B cell (primary cell): ENCODE measurements around the gene KCNH8. TPM values are rescaled to one million over a fixed set of nuclear protein-coding genes. Genes with fewer than 3 reads are reported as not detected.

ENCODE experiments used
- ATAC-seq: fragments of 200-7000 bp; cut with Tn5 transposase; one replicate; pipeline ENCODE4 v1.10.0; 2021; ENCODE audit warnings: low read depth, mild to moderate bottlenecking, moderate number of reproducible peaks, moderate library complexity
- CTCF ChIA-PET: fragments of 350-600 bp; sonication (Branson Sonifier 250); formaldehyde crosslinking; loops from one replicate; lab custom pipeline; 2021; ENCODE audit warnings: antibody characterized with exemption, inconsistent platforms; lab: Charles Lee
- POLR2A ChIA-PET: fragments of 350-600 bp; sonication (Branson Sonifier 250); formaldehyde crosslinking; loops from one replicate; lab custom pipeline; 2021; ENCODE audit warnings: antibody characterized with exemption; lab: Charles Lee
- DNase-seq: peaks from one replicate; pipeline ENCODE4 v3.0.0; 2013
- H2AFZ ChIP-seq: 2 replicates; pipeline ENCODE4 v1.6.1; 2012; ENCODE audit warnings: mild to moderate bottlenecking, low read depth, low read length; ENCODE audit not compliant: insufficient read depth, poor library complexity, severe bottlenecking
- H3K27ac ChIP-seq, 2 donors: 1 replicate in 1 of 2; 2 replicates in 1 of 2; pipeline ENCODE4 v1.5.1; 2012 to 2013; ENCODE audit warnings: low read length in 2 of 2, mild to moderate bottlenecking in 2 of 2, moderate library complexity in 1 of 2
- H3K27me3 ChIP-seq, 4 experiments: fragments of 200-600 bp in 1 of 4; sonication (generic) in 1 of 4; replicated peaks in 1 of 4; 1 replicate in 2 of 4; 2 replicates in 2 of 4; pipeline versions ENCODE4 v1.6.1 to v1.7.0; 2013 to 2016; ENCODE audit warnings: low read length in 3 of 4, mild to moderate bottlenecking in 2 of 4, mixed read lengths in 1 of 4, moderate library complexity in 1 of 4; ENCODE audit not compliant: insufficient read depth in 4 of 4, control insufficient read depth in 3 of 4; ENCODE audit errors: control extremely low read depth in 1 of 4
- H3K36me3 ChIP-seq, 2 experiments: replicated peaks in 1 of 2; 1 replicate in 1 of 2; 2 replicates in 1 of 2; pipeline versions ENCODE4 v1.6.1 to v1.7.1; 2013; ENCODE audit warnings: low read length in 1 of 2; ENCODE audit not compliant: insufficient read depth in 2 of 2, control insufficient read depth in 1 of 2; ENCODE audit errors: control extremely low read depth in 1 of 2, extremely low read depth in 1 of 2
- H3K4me1 ChIP-seq, 2 donors: fragments of 200-600 bp in 1 of 2; sonication (generic) in 1 of 2; 1 replicate in 1 of 2; 2 replicates in 1 of 2; pipeline versions ENCODE4 v1.5.1 to v1.6.1; 2013 to 2017; ENCODE audit warnings: low read length in 2 of 2; ENCODE audit not compliant: control insufficient read depth in 2 of 2, insufficient read depth in 2 of 2
- H3K4me2 ChIP-seq: replicated peaks from 2 replicates; pipeline ENCODE3; 2012; ENCODE audit warnings: mild to moderate bottlenecking, low read depth, low read length; ENCODE audit not compliant: poor library complexity, severe bottlenecking
- H3K4me3 ChIP-seq, 5 experiments: fragments of 200-600 bp in 1 of 5; sonication (generic) in 1 of 5; 1 replicate in 3 of 5; 2 replicates in 2 of 5; pipeline versions ENCODE4 v1.5.1 to v1.7.0; 2011 to 2016; ENCODE audit warnings: low read length in 4 of 5, mild to moderate bottlenecking in 4 of 5, low read depth in 2 of 5, control low read depth in 1 of 5, moderate library complexity in 1 of 5; ENCODE audit not compliant: insufficient read depth in 1 of 5; ENCODE audit errors: control extremely low read depth in 1 of 5, extremely low read depth in 1 of 5
- H3K79me2 ChIP-seq: fragments of 200-600 bp; sonication (generic); one replicate; pipeline ENCODE4 v1.6.0; 2016; ENCODE audit warnings: low read length; ENCODE audit not compliant: control insufficient read depth, insufficient read depth
- H3K9ac ChIP-seq: fragments of 200-600 bp; sonication (generic); 2 replicates; pipeline ENCODE4 v1.6.1; 2017; ENCODE audit warnings: mild to moderate bottlenecking, low read length, moderate library complexity
- H3K9me3 ChIP-seq, 3 donors: one replicate each; pipeline versions ENCODE4 v1.6.1 to v1.7.1; 2013; ENCODE audit warnings: low read length in 2 of 3; ENCODE audit not compliant: control insufficient read depth in 2 of 3, insufficient read depth in 1 of 3; ENCODE audit errors: control extremely low read depth in 1 of 3
- H4K20me1 ChIP-seq: 2 replicates; pipeline ENCODE4 v1.6.0; 2012; ENCODE audit warnings: mild to moderate bottlenecking, low read length; ENCODE audit not compliant: insufficient read depth, control insufficient read depth, poor library complexity, severe bottlenecking
- H3K27ac Mint-ChIP-seq: one replicate; pipeline ENCODE4 v1.8.0; 2021; ENCODE audit warnings: mixed read lengths
- H3K27me3 Mint-ChIP-seq: one replicate; pipeline ENCODE4 v1.8.0; 2021; ENCODE audit warnings: mixed read lengths
- H3K4me1 Mint-ChIP-seq: one replicate; pipeline ENCODE4 v1.8.0; 2021; ENCODE audit warnings: mixed read lengths
- H3K4me3 Mint-ChIP-seq: one replicate; pipeline ENCODE4 v1.8.0; 2021; ENCODE audit warnings: mixed read lengths
- H3K9me3 Mint-ChIP-seq: one replicate; pipeline ENCODE4 v1.8.0; 2022; ENCODE audit warnings: mixed read lengths; ENCODE audit not compliant: insufficient read depth
- CTCF ChIP-seq: fragments of 200-600 bp; IDR thresholded peaks from one replicate; pipeline ENCODE4 v1.8.0; 2022; ENCODE audit warnings: antibody characterized with exemption, mild to moderate bottlenecking
- EZH2 ChIP-seq: IDR thresholded peaks from 2 replicates; pipeline ENCODE4 v1.6.1; 2012; ENCODE audit warnings: borderline replicate concordance, low read depth, mild to moderate bottlenecking, moderate library complexity, low read length; ENCODE audit not compliant: insufficient read depth, poor library complexity, severe bottlenecking
- WGBS: methylation state at CpG from one replicate; pipeline ENCODE4 v1.1.5; 2013; ENCODE audit warnings: missing lambda C conversion rate; ENCODE audit not compliant: insufficient coverage; 5-methylcytosine and 5-hydroxymethylcytosine counted together
- intact Hi-C: fragments of 100-400 bp; cut with micrococcal nuclease; formaldehyde crosslinking; loops from one replicate; pipeline ENCODE4 v1.10.0; 2022
- polyA plus RNA-seq: library from polyadenylated mRNA; depleted of rRNA; stranded (reverse); fragments of >200 nt; gene quantifications from 2 replicates; pipeline ENCODE4 v1.2.3, GENCODE V29; 2012
- total RNA-seq, 2 donors: library from RNA; stranded (reverse); fragments of 120-200 nt in 1 of 2; gene quantifications; 1 replicate in 1 of 2; 2 replicates in 1 of 2; pipeline versions ENCODE4 v1.2.3 to v1.2.4, GENCODE V29; 2013 to 2022

Gene KCNH8
- total and polyA plus RNA-seq, 2 donors (not counting 1 experiment from before 2014, with no cell fraction given) = 4.0 to 12.7 TPM

DNA sequence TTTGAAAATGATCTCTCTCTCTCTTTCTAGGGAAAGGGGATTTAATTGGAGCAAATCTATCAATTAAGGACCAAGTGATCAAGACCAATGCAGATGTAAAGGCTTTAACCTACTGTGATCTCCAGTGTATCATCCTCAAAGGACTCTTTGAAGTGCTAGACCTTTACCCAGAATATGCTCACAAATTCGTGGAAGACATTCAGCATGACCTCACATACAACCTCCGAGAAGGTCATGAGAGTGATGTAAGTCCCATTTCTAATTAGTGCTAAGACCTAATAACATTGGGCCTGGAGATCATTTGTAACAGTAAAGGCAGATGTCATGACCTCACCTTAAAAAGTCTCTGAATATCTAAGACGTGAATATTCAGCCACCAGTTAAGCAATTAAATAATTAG is 308.4 kb downstream of the KCNH8 start:
- Histone ChIP-seq H3K4me3 (no peak overlapping the region), H3K27ac (no peak overlapping the region), H3K4me2 (no peak overlapping the region), H3K36me3 (peaks cover 1 to 10% of the 10 kb centered on the region in 2 experiments), H3K9me3 (peaks cover 0 to 3% (median 0%) of the 10 kb centered on the region in 3 donors), H3K4me1 (no peaks in the 10 kb centered on the region), H4K20me1 (no peaks in the 10 kb centered on the region), H3K79me2 (no peaks in the 10 kb centered on the region), H3K9ac (no peak overlapping the region), H2AFZ (no peak overlapping the region), H3K27me3 (no peaks in the 10 kb centered on the region)
- no CpG with 5 or more reads among the region's 3 CpGs for WGBS
- TF ChIP-seq EZH2 (no peak), CTCF (no peak)
- peaks cover 11% of the 10 kb centered on the region for H3K9me3 Mint-ChIP-seq
- no peak overlapping the region for H3K4me3 Mint-ChIP-seq
- intact Hi-C loops = no loop called here
- no peaks in the 10 kb centered on the region for H3K27me3 Mint-ChIP-seq
- no peak overlapping the region for H3K27ac Mint-ChIP-seq
- CTCF ChIA-PET = no interaction called here
- no peak for ATAC-seq
- DNase-seq = no peak
- POLR2A ChIA-PET = no interaction called here
- no peaks in the 10 kb centered on the region for H3K4me1 Mint-ChIP-seq

DNA sequence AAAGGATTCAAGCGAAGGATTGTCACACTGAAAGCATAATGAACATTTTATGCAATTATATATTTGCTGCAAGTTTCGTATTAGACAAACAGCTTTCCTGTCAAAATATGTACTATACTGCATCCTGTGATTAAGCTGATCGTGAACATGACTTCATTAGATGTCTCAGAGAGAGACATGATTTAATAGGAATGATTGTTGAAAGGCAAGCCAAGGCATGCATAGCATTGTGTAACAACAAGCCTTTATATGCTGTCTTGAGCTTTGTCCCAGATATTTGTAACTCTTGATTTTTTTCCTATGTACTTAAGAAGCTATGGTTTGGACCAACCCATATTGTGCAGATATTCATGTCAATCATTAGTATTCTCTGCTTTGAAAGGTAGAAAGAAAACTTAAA is 309.1 kb downstream of the KCNH8 start:
- TF ChIP-seq CTCF = no peak
- no peak for TF ChIP-seq EZH2
- intact Hi-C loops = no loop called here
- Histone ChIP-seq H3K4me3 (no peak overlapping the region), H2AFZ (no peak overlapping the region), H3K36me3 (peaks cover 1 to 10% of the 10 kb centered on the region in 2 experiments), H3K79me2 (no peaks in the 10 kb centered on the region), H3K9ac (no peak overlapping the region), H3K4me2 (no peak overlapping the region), H3K27ac (no peak overlapping the region), H3K4me1 (no peaks in the 10 kb centered on the region), H3K9me3 (peaks cover 0 to 3% (median 0%) of the 10 kb centered on the region in 3 donors), H4K20me1 (no peaks in the 10 kb centered on the region), H3K27me3 (no peaks in the 10 kb centered on the region)
- H3K4me3 Mint-ChIP-seq = no peak overlapping the region
- no peaks in the 10 kb centered on the region for H3K27me3 Mint-ChIP-seq
- ChIA-PET CTCF (no interaction called here), POLR2A (no interaction called here)
- ATAC-seq = no peak
- WGBS = 83% methylated on average over 1 of the region's 3 CpGs
- H3K4me1 Mint-ChIP-seq = no peaks in the 10 kb centered on the region
- no peak overlapping the region for H3K27ac Mint-ChIP-seq
- DNase-seq = no peak
- peaks cover 13% of the 10 kb centered on the region for H3K9me3 Mint-ChIP-seq
